ENCODE data around the gene ATL1. TPM values are rescaled to one million over a fixed set of nuclear protein-coding genes. Genes with fewer than 3 reads are reported as not detected.

The ATL1 gene
- total and polyA plus RNA-seq, 2 of the 4 experiments (the other 2 are of a cell fraction): 6.0 to 12.2 TPM

DNA sequence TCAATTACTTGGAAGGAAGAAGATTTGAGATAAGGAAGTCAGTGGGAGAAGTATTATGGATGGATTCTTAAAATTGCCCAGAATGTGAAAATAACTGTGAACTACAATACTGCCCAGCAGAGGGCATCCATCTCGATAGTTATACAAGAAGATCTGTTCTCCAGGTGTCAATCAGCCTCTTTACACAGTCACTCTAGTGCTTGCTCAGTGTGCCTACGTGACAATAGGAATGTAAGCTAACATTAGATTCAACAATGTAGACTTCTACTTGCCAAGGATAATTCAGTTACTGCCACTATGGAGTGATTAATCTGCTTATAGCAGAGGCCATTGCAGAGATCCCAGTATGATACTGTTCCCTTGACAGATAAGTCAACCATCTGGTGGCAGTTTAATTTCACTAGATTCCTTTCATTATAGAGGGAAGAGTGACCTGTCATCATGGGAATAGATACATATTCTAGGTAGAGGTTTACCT, 17.0 kb upstream of the ATL1 start:
- CTCF ChIA-PET: interaction anchor here (0.7 to 2.0 kb wide), 7 partner anchors 8 to 317 kb away, joined by 3 to 6 read pairs (median 4); partner anchors contain the start of gene ATL1
- peak; percentile 62 for TF ChIP-seq SMC3 (IDR thresholded peaks at IDR 0.05; ENCODE audit: low read depth, low read length)
- TF ChIP-seq MAZ (IDR thresholded peaks at IDR 0.05; ENCODE audit: borderline replicate concordance, low read depth, low read length): no peak
- TF ChIP-seq RFX5 (IDR thresholded peaks at IDR 0.05; ENCODE audit: low read depth, low read length): peak; percentile 36; the same call in 1 of the 2 replicates
- no peak for TF ChIP-seq CEBPB (IDR thresholded peaks at IDR 0.05; ENCODE audit: low read depth, low read length)
- no peak for TF ChIP-seq MAFK (IDR thresholded peaks at IDR 0.05; ENCODE audit: low read depth, low read length)
- TF ChIP-seq, protein P1, sequence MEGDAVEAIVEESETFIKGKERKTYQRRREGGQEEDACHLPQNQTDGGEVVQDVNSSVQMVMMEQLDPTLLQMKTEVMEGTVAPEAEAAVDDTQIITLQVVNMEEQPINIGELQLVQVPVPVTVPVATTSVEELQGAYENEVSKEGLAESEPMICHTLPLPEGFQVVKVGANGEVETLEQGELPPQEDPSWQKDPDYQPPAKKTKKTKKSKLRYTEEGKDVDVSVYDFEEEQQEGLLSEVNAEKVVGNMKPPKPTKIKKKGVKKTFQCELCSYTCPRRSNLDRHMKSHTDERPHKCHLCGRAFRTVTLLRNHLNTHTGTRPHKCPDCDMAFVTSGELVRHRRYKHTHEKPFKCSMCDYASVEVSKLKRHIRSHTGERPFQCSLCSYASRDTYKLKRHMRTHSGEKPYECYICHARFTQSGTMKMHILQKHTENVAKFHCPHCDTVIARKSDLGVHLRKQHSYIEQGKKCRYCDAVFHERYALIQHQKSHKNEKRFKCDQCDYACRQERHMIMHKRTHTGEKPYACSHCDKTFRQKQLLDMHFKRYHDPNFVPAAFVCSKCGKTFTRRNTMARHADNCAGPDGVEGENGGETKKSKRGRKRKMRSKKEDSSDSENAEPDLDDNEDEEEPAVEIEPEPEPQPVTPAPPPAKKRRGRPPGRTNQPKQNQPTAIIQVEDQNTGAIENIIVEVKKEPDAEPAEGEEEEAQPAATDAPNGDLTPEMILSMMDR (conservative IDR thresholded peaks at IDR 0.05; ENCODE audit: low read depth, low read length): peak; percentile 56
- TF ChIP-seq, protein P2, sequence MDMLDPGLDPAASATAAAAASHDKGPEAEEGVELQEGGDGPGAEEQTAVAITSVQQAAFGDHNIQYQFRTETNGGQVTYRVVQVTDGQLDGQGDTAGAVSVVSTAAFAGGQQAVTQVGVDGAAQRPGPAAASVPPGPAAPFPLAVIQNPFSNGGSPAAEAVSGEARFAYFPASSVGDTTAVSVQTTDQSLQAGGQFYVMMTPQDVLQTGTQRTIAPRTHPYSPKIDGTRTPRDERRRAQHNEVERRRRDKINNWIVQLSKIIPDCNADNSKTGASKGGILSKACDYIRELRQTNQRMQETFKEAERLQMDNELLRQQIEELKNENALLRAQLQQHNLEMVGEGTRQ (IDR thresholded peaks at IDR 0.05; ENCODE audit: low read depth, low read length): no peak
- TF ChIP-seq RAD21 (IDR thresholded peaks at IDR 0.05; ENCODE audit: low read length): peak; percentile 58
- intact Hi-C loops (cut with micrococcal nuclease): loop anchor here (1.0 kb wide), 3 partner anchors 230 to 317 kb away; no protein-coding TSS in a partner anchor

More for the DNA sequence above, 17.0 kb upstream of the ATL1 start:
- Histone ChIP-seq H2AFZ (replicated peaks; ENCODE audit: low read length, poor library complexity) (no peak overlapping the region), H3K4ac (ENCODE audit: low read depth, low read length) (no peak overlapping the region), H3K79me1 (ENCODE audit: low read depth in 1 of 2, low read length in 2 of 2) (no peaks in the 10 kb centered on the region), H4K20me1 (ENCODE audit: insufficient read depth, low read length) (no peaks in the 10 kb centered on the region), H3K36me3 (ENCODE audit: control insufficient read depth, insufficient read depth, low read length) (no peaks in the 10 kb centered on the region), H3K56ac (ENCODE audit: extremely low read depth, insufficient read depth, low read length) (no peak overlapping the region), H3K9ac (ENCODE audit: low read depth, low read length) (no peak overlapping the region), H3K9me1 (ENCODE audit: insufficient read depth, low read length) (no peaks in the 10 kb centered on the region), H4K5ac (ENCODE audit: low read depth, low read length) (no peak overlapping the region), H3K27ac (ENCODE audit: insufficient read depth, low read length) (no peak overlapping the region), H3K9me3 (ENCODE audit: control insufficient read depth, insufficient read depth, low read length) (no peaks in the 10 kb centered on the region), H3K4me1 (ENCODE audit: control insufficient read depth, insufficient read depth, low read length) (no peaks in the 10 kb centered on the region), H4K91ac (ENCODE audit: insufficient read depth, low read depth, low read length) (no peak overlapping the region), H2BK15ac (ENCODE audit: low read depth, low read length) (no peak overlapping the region), H3K18ac (ENCODE audit: low read depth, low read length) (no peak overlapping the region), H3K23ac (ENCODE audit: low read depth, low read length) (no peak overlapping the region), H2AK5ac (ENCODE audit: low read depth, low read length) (no peak overlapping the region), H2BK120ac (ENCODE audit: low read depth, low read length) (no peak overlapping the region), H3K27me3 (ENCODE audit: control insufficient read depth, insufficient read depth, low read length) (no peaks in the 10 kb centered on the region; the same call in 1 of the 2 replicates), H4K8ac (ENCODE audit: low read depth in 2 of 2, low read length in 2 of 2) (no peak overlapping the region), H3K4me2 (ENCODE audit: low read depth, low read length) (no peak overlapping the region), H2BK20ac (ENCODE audit: low read depth, low read length) (no peak overlapping the region), H3K14ac (replicated peaks; ENCODE audit: low read depth, low read length) (no peak overlapping the region), H3K4me3 (ENCODE audit: insufficient read depth, low read depth, low read length) (no peak overlapping the region), H2AK9ac (replicated peaks; ENCODE audit: low read depth, low read length, poor library complexity) (no peak overlapping the region), H2BK5ac (ENCODE audit: low read depth, low read length, poor library complexity, severe bottlenecking) (no peak overlapping the region)
- ATAC-seq (ENCODE audit: low read depth): peak; percentile 79
- no TSS peak for BruUV-seq (replicated peaks)
- in situ Hi-C loops (cut with MboI; ENCODE audit: low sequenced_read_pairs) (loop anchor here (5.0 kb wide), 1 partner anchor 234 kb away; no protein-coding TSS in a partner anchor), dilution Hi-C loops (cut with HindIII; ENCODE audit: low sequenced_read_pairs, unreplicated experiment) (no loop called here)
- DNase-seq: peak; percentile 61
- POLR2A ChIA-PET (ENCODE audit: unreplicated experiment): no interaction called here
- WGBS, 2 experiments (ENCODE audit: extremely low coverage in 2 of 2, insufficient read length in 1 of 2): no CpG with 5 or more reads among the region's 2 CpGs

Measured in IMR-90 (cell line).